Measurements from ENCODE around the gene LRMDA.

- TF ChIP-seq CTCF (IDR thresholded peaks at IDR 0.05; ENCODE audit: borderline replicate concordance, extremely low read depth, low read length, poor library complexity, severe bottlenecking): no peak
- TF ChIP-seq EZH2 (IDR thresholded peaks at IDR 0.05; ENCODE audit: borderline replicate concordance, low read depth, low read length, severe bottlenecking): no peak
Measured at GRCh38 chr10:75602341-75602740, 170.9 kb downstream of the LRMDA start.

Data from DND-41 (cell line).